NK-92 (cell line): ENCODE data around the gene MARK4.
"Not testable (repeated sequence)": the region's sequence is repeated elsewhere in the genome, so short reads cannot be mapped to it uniquely, and the experiment has no call there.

ENCODE experiments used
- DNase-seq: peaks from one replicate; lab custom pipeline; 2025; ENCODE audit not compliant: unreplicated experiment; lab: John Stamatoyannopoulos, UW

MARK4 gene

DNA sequence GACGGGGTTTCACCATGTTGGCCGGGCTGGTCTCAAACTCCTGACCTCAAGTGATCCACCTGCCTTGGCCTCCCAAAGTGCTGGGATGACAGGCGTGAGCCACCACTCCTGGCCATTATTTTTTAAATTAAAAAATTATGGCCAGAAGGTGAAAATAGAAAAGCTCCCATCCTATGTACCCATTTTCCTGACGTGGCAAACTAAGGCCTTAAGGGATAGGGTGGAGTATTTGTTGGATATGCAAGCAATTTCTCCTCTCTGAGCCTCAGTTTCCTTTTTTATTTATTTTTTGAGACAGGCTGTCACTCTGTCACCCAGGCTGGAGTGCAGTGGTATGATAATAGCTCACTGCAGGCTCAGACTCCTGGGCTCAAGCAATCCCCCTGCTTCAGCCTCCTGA, 83.8 kb downstream of the MARK4 start:
- DNase-seq = not testable (repeated sequence)

DNA sequence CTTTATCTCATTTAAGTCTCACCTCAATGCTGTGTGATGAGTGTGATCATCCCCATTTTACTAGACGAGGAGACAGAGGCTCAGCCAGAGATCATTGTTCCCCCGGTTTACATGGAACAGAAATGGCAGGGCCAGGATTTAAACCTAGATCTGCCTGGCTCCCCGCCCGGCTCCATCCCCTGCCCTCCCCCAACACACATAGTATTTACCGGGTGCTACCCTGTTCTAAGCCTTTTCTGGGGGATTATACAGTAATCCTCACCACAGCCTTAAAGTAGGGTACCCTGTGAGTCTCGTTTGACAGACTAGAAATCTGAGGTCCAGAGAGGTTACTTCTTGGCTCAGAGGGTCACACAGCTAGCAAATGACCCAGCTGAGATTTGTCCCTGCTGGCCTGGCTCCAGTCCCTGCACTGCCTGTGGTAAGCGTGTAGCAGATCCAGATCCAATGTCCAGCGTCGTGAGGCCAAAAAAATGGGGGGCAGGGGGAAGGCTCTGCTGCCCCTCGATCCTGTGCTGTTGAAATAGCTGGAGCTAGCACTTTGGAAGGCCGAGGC, 85.7 kb downstream of the MARK4 start:
- DNase-seq = no peak

- no peak for DNase-seq
Measured at GRCh38 chr19:45339629-45340028, 88.6 kb downstream of the MARK4 start.

- DNase-seq = no peak
Measured at GRCh38 chr19:45340232-45340898, 89.3 kb downstream of the MARK4 start, which contains the start of gene KLC3. Gene KLC3, plus strand, starts transcription at chr19:45340750. Its CDS starts 4,792 bp downstream, at chr19:45345542.

DNA sequence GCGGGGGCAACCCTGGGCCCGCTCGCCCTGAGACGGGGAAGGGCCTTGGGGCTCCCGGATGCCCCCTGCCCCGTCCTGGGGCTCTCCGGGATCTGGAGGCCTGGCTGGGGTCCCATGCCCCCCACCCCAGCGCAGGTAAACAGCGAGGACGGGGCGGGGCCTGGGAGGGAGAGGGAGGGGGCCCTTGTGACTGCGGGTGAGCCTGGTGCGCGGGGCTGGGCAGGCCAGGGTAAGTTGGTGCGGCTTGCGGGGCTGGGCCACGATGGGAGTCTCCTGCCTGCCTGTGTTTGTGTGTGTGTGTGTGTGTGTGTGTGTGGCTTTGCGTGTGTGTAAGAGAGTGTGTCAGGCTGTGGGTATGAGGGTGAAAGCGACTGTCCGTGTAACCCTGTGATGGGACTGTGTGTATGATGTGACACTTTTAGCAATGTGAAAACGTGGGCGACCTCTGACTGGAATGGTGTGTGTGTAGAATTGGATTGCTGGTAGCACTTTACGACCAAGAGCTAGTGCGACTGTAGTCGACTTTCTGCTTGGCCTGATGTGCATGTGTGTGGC, 89.9 kb downstream of the MARK4 start:
- no peak for DNase-seq

DNA sequence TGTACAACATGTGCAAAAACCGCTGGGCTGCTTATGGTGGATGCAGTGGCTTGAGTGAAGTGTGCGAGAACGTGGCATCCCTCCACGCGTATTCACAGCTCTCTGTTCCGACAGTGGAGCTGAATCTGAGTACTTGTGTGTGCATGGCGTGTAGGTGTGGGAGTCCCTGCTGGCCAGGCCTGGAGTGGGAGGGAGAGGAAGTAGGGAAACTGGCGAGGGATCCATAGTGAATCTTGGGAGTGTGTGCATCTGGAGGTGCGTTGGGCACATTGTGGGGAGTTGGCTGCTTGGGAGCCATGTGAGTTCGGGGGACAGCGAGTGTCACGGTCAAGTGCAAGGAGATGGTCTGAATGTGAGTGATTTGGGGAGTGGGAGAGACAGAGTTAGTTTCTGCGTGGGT, 91.8 kb downstream of the MARK4 start:
- DNase-seq = no peak

DNA sequence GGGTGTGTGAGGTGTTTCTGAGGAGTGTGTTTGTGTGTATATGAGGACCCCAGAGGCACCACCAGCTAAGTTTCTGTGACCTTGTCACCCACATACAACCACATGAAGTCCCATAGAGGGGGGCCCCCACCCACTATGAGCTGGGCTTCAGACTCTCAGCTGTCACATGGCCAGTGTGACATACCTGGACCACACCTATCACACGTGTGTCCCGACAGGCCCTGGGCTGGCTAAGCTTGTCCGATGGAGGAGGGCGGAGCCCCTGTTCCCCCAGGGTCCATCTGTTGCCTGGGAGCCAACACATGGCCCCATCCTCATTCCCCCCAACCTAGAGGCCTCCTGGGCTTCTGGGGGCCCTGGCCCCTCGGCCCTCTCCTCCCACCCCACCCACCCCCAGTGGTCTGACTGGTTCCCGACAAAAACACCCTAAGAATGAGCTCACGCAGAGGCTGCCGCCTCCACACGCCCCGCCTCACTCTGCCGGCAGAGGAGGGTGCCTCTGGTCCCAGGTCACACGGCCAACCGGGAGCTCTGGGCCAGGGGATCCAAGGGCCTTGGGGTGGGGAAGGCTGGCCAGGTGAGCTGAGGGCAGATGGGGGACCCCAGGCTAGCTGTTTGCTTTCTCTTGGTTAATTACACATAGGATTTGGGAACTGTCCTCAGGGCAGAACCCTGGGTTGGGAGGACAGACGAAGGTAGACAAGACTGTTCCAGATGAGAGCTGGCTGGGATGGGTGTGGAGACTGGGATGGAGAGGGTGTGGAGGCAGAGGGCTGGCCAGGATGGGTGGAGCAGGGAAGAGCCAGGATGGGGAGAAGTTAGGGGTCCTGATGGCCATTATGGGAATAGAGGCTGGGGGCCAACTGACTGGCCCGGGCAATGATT, 93.8 kb downstream of the MARK4 start:
- DNase-seq = no peak

DNA sequence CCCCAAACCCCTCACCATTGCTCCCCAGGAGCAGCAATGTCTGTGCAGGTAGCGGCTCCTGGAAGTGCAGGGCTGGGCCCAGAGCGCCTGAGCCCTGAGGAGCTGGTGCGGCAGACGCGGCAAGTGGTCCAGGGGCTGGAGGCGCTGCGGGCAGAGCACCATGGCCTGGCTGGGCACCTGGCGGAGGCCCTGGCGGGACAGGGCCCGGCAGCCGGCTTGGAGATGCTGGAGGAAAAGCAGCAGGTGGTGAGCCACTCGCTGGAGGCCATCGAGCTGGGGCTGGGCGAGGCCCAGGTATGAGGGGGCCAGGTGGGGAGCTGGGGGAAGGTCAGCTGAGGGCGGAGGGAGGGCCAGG, 94.4 kb downstream of the MARK4 start:
- DNase-seq = no peak

GRCh38 chr19:45346449-45346848, 95.4 kb downstream of the MARK4 start:
- no peak for DNase-seq

DNA sequence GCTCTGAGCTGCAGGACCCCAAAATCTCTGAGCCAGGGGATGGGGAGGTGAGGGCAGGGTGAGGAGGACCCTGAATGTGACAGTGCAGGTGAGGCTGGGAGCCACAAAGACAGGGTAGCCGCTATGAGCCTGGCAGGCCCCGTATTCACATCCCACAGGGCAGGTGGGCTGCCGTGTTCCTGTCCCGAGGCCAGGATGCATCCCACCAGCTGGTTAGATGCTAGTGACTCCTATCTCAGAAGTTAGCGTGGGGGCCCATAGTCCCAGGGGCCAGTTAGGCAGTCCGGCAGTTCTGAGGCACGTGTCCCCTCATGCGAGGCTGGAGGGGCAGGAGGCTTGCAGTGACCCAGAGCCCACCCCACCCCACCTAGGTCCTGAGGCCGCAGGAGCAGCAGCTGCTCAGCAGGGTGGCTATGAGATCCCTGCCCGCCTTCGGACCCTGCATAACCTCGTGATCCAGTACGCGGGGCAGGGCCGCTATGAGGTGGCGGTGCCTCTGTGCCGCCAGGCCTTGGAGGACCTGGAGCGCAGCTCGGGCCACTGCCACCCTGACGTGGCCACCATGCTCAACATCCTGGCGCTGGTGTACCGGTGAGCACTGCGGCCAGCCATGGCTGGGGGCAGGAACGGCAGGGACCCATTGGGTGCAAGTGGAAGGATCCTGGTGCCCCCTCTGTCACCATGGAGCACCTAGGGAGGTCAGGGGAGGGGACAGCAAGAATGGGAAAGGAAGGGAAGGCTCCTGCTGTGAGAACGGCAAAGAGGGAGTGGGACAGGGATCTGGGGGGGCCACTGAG, 96.7 kb downstream of the MARK4 start:
- DNase-seq = no peak

- DNase-seq = no peak
Measured at GRCh38 chr19:45348367-45349125, 97.5 kb downstream of the MARK4 start.

GRCh38 chr19:45349126-45349415, 98.0 kb downstream of the MARK4 start:
- DNase-seq = no peak

- no peak for DNase-seq
Measured at GRCh38 chr19:45349430-45349941, 98.4 kb downstream of the MARK4 start.

DNA sequence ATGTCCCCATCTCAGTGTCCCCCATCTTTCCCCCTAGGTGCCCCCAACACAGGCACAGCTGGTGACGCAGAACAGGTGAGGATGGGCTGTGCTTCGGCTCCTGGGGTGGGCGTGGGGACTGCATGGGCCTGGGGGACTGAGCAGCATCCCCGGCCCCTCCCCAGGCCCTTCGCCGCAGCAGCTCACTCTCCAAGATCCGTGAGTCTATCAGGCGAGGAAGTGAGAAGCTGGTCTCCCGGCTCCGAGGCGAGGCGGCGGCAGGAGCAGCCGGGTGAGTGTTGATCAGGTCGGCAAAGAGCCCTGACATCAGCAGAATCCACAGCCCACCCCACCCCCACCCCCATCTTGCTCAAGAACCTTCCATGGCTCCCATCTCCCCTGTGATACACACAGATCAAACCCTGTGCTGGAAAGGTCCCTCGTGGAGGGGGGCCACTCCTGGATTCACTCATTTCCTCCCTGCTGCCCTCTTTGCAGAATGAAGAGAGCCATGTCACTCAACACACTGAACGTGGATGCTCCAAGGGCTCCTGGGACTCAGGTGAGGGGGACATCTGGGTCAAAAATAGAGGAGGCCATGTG, 99.5 kb downstream of the MARK4 start:
- DNase-seq = no peak

GRCh38 chr19:45351401-45351952, 100.4 kb downstream of the MARK4 start:
- DNase-seq = no peak

DNA sequence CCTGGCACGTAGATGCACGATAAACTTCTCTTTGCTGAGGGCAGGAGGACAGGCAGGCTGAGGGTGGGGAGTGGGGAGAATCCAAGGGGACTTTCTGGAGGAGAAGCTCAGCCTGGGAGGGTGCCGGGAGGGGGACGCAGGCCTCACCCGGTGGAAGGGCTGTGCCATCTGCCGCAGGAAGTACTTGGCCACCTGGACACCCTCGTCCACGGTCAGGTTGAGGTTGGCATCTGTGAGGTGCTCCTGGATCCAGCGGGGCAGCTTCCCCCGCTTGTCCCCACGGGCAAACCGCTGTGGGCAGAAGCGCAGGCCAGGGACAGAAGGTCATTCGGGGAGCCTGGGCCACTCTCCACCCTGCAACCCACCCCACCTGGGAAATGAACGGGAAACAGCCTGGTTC, 101.0 kb downstream of the MARK4 start:
- no peak for DNase-seq

DNA sequence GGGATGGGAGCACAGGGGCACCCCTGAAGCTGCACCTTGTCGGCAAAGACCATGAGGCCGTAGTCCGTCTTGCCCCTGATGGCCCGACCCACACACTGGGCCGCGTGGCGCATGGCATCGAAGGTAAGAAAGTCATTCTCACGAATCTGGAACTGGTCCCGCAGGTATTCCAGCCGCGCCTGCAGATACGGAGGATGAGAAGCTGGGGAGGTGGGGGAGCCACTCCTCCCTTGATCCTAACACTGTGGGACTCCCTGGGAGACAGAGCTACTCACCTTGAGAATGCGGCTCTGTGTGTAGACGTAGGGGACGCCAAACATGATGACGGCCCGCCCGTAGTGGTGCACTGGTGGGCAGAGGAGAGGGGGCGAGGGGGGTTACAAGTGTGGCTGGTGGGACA, 101.4 kb downstream of the MARK4 start:
- DNase-seq = no peak

DNA sequence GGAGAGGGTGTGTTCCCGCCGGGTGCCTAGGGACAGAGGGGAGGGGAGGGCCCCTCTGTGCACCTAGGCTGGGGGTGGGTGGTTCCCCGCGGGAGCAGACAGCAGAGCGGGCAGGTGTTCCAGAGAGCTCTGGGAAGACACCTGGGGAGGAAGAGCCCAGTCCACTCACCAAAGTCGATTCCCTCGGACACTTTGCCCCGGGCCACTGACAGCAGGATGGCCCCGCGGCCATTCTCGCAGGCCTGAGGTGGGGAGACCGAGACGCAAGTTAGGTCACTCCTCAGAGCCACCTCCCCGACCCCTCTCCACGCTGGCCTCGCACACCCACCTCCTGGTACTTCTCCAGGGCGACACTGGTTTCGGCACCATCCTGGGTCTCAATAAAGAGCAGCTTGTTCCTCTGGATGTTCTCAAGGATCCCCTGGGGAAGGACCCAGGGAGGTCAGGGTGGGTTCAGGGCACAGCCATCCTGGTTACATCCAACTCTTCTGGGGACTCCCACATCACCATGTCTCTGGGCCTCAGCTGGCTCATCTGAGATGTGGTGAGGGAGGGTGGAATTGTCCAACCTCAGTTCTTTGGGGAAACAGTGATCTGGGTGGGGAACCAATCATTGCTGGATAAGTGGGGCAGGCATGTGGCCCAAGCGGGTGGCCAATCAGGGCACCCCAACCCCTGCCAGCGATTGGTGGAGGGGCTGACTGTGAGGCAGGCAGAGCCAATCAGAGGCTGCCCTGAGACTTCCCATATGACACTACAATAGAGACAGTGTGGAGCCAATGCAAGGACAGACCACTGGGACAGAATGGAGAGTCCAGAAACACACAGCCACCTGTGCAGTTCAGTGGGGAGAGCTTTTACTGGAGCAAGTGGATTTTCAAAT, 102.1 kb downstream of the MARK4 start:
- no peak for DNase-seq
